Smooth muscle cell (in vitro differentiated cells): ENCODE measurements around the gene BSDC1. TPM values are rescaled to one million over a fixed set of nuclear protein-coding genes. Genes with fewer than 3 reads are reported as not detected.

Experiments
- DNase-seq: peaks from one replicate; lab custom pipeline; 2025; ENCODE audit not compliant: unreplicated experiment; lab: John Stamatoyannopoulos, UW
- H2AFZ ChIP-seq: fragments of 200-600 bp; sonication (generic); 2 replicates; pipeline ENCODE4 v1.6.0; 2016; ENCODE audit warnings: antibody characterized with exemption, low read depth, mild to moderate bottlenecking
- H3F3A ChIP-seq: fragments of 200-600 bp; sonication (generic); 2 replicates; pipeline ENCODE4 v1.6.0; 2017; ENCODE audit warnings: antibody characterized with exemption, low read depth
- H3K27ac ChIP-seq: fragments of 200-600 bp; sonication (generic); 2 replicates; pipeline ENCODE4 v1.5.1; 2016; ENCODE audit warnings: low read depth, mild to moderate bottlenecking
- H3K27me3 ChIP-seq: fragments of 200-600 bp; sonication (generic); 2 replicates; pipeline ENCODE4 v1.6.1; 2016; ENCODE audit warnings: low read depth, mild to moderate bottlenecking
- H3K36me3 ChIP-seq: fragments of 200-600 bp; sonication (generic); 2 replicates; pipeline ENCODE4 v1.5.1; 2016; ENCODE audit warnings: low read depth
- H3K4me1 ChIP-seq: fragments of 200-600 bp; sonication (generic); 2 replicates; pipeline ENCODE4 v1.5.1; 2016; ENCODE audit warnings: low read depth
- H3K4me2 ChIP-seq: fragments of 200-600 bp; sonication (generic); 2 replicates; pipeline ENCODE4 v1.6.0; 2016; ENCODE audit warnings: mild to moderate bottlenecking
- H3K4me3 ChIP-seq: fragments of 200-600 bp; sonication (generic); 2 replicates; pipeline ENCODE4 v1.5.1; 2016; ENCODE audit warnings: mild to moderate bottlenecking
- H3K79me2 ChIP-seq: fragments of 200-600 bp; sonication (generic); 2 replicates; pipeline ENCODE4 v1.6.0; 2016; ENCODE audit warnings: low read depth, mild to moderate bottlenecking
- H3K9ac ChIP-seq: fragments of 200-600 bp; sonication (generic); 2 replicates; pipeline ENCODE4 v1.6.0; 2016; ENCODE audit warnings: low read depth
- H3K9me3 ChIP-seq: fragments of 200-600 bp; sonication (generic); replicated peaks from 2 replicates; pipeline ENCODE4 v1.5.1; 2016; ENCODE audit warnings: low read depth
- H4K20me1 ChIP-seq: fragments of 200-600 bp; sonication (generic); 2 replicates; pipeline ENCODE4 v1.6.0; 2016; ENCODE audit warnings: low read depth
- WGBS: methylation state at CpG from one replicate; pipeline ENCODE4 v1.1.7; 2016; ENCODE audit warnings: low lambda C conversion rate; 5-methylcytosine and 5-hydroxymethylcytosine counted together
- polyA plus RNA-seq: library from polyadenylated mRNA; unstranded; fragments of >200 nt; fragmentation: Nextera tagmentation; extraction: Ambion mirVana; gene quantifications from 2 replicates; pipeline ENCODE4 v1.2.1, GENCODE V29; 2016
- total RNA-seq: library from RNA; depleted of rRNA; stranded (reverse); fragments of >200 nt; gene quantifications from 2 replicates; pipeline ENCODE4 v1.2.3, GENCODE V29; 2014
- TF ChIP-seq, protein P1 (sequence below): fragments of 200-600 bp; sonication (generic); IDR thresholded peaks from 2 replicates; pipeline ENCODE4 v1.5.1; 2017; ENCODE audit warnings: borderline replicate concordance, mild to moderate bottlenecking, antibody characterized with exemption; ENCODE audit not compliant: insufficient read depth, poor library complexity, severe bottlenecking

The BSDC1 gene
- total and polyA plus RNA-seq, 2 experiments from 2014 or later: 45.4 to 57.3 TPM

DNA sequence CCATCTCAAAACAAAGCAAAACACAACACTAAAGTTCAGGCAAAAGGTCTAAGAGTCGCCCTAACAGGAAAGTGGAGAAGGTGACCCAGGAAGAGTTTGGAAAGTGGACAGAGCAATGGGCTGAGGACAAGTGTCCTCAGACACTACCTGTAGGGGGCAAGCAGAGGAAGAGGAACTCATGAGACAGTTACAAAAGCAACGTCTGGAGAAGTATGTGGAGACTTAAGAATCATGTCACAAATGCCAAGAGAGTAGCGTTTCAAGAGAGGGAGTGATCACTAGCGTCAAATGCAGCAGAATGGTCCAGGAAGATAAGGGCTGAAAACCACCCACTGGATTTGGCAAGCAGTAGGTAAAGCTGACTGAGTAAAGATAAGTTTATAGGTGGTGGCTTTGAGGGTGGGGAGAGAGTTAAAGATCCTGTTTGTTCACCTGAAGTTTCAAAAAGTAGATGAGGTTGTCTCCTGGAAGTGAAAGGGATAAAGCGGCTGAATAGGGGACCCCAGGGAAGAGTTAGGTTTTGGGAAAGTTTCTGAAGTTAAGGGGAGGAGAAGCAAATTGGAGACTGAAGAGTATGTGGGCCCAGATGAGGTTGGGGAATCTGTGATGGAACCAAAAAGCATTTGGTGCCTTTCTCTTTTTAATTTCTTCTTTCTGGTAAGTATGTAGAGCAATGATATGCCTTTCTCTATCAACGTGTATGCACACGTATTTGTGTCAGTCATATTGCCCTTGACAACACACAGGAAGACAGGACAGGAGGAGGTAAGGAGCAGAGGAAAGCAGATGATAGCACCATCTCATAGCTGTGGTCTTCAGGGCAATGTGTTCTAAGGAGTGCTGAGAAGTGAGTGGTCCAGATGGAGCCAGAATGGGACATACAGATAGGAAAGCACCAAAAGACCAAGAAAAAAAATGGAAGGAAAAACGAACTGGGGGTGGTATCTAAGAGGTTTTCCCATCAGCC is 3.1 kb downstream of the BSDC1 start:
- TF ChIP-seq, protein P1, sequence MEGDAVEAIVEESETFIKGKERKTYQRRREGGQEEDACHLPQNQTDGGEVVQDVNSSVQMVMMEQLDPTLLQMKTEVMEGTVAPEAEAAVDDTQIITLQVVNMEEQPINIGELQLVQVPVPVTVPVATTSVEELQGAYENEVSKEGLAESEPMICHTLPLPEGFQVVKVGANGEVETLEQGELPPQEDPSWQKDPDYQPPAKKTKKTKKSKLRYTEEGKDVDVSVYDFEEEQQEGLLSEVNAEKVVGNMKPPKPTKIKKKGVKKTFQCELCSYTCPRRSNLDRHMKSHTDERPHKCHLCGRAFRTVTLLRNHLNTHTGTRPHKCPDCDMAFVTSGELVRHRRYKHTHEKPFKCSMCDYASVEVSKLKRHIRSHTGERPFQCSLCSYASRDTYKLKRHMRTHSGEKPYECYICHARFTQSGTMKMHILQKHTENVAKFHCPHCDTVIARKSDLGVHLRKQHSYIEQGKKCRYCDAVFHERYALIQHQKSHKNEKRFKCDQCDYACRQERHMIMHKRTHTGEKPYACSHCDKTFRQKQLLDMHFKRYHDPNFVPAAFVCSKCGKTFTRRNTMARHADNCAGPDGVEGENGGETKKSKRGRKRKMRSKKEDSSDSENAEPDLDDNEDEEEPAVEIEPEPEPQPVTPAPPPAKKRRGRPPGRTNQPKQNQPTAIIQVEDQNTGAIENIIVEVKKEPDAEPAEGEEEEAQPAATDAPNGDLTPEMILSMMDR: no peak
- Histone ChIP-seq H4K20me1 (peaks cover 34% of the 10 kb centered on the region), H3F3A (no peaks in the 10 kb centered on the region), H3K79me2 (peaks cover 43% of the 10 kb centered on the region), H3K4me2 (no peak overlapping the region), H3K4me3 (no peak overlapping the region), H3K9ac (no peak overlapping the region), H3K9me3 (no peaks in the 10 kb centered on the region), H3K4me1 (peaks cover 7% of the 10 kb centered on the region), H2AFZ (no peak overlapping the region), H3K36me3 (peaks cover 5% of the 10 kb centered on the region), H3K27ac (no peak overlapping the region), H3K27me3 (no peaks in the 10 kb centered on the region)
- 90% methylated on average over 8 of the region's 8 CpGs for WGBS
- DNase-seq: no peak

DNA sequence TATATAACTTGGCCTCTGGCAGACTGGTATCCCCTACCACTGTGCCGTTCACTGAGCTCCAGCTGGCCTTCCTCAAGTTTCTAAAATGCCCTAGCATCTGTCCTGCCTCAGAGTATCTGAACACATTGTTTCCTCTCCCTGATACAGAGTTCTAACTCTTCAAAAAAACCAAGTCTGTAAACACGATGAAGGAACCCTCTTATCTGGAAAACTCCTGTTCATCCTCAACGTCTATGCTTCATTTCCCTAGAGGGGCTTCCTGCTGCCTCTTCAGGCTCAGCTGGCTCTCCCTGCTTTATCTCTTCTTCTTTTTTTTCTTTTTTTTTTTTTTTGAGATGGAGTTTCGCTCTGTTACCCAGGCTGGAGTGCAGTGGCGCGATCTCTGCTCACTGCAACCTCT is 5.6 kb downstream of the BSDC1 start:
- no peak overlapping the region for H3K4me2 ChIP-seq
- DNase-seq: no peak
- 83% methylated on average over 5 of the region's 6 CpGs for WGBS
- peaks cover 11% of the 10 kb centered on the region for H3K36me3 ChIP-seq
- no peaks in the 10 kb centered on the region for H3F3A ChIP-seq
- peaks cover 39% of the 10 kb centered on the region for H3K79me2 ChIP-seq
- TF ChIP-seq, protein P1: no peak
- no peak overlapping the region for H3K27ac ChIP-seq
- H3K9me3 ChIP-seq: no peaks in the 10 kb centered on the region
- H3K4me3 ChIP-seq: no peak overlapping the region
- peaks cover 6% of the 10 kb centered on the region for H3K4me1 ChIP-seq
- H3K9ac ChIP-seq: no peak overlapping the region
- H3K27me3 ChIP-seq: no peaks in the 10 kb centered on the region
- H2AFZ ChIP-seq: no peak overlapping the region
- peaks cover 51% of the 10 kb centered on the region for H4K20me1 ChIP-seq

DNA sequence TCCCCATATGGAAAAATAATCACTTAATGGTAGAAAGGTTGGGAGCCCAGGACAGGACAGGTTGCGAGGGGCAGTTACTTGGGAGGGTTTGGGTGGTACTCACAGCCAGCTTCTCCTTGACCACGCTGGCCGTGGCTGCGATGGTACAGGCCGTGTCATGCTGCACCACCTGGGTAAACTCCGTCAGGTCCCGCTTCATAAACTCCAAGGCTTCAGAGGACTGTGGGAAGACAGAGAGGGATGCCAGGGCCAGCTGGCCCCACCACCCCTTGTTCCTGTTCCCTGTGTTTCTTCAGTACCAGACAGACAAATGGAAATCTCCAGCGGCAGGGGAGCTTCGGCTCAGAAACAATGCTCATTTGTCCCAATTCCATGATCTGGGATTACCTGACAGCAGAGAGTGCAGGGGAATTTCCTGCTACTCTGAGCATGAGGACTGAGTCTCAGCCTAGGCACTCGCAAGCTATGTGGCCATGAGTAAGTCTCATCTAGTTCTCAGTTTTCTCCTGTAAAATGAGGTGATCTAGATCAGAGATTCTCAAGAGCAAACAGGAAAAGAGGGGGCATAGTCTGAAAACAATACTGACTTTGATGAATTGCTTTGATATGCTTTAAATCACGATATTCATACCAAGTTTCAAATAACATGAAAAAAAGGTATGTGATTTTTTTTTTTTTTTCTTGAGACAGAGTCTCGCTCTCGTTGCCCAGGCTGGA is 7.4 kb downstream of the BSDC1 start:
- Histone ChIP-seq H3K27me3 (no peaks in the 10 kb centered on the region), H3K36me3 (peaks cover 12% of the 10 kb centered on the region), H4K20me1 (peaks cover 50% of the 10 kb centered on the region), H3K9me3 (no peaks in the 10 kb centered on the region), H3F3A (no peaks in the 10 kb centered on the region), H2AFZ (no peak overlapping the region), H3K79me2 (peaks cover 21% of the 10 kb centered on the region), H3K4me3 (no peak overlapping the region), H3K4me1 (no peaks in the 10 kb centered on the region), H3K4me2 (no peak overlapping the region), H3K9ac (no peak overlapping the region), H3K27ac (no peak overlapping the region)
- TF ChIP-seq, protein P1: no peak
- no peak for DNase-seq
- WGBS: 97% methylated on average over 13 of the region's 13 CpGs
